H9 (cell line): Measurements from ENCODE around the gene MAPK8IP2. TPM values are rescaled to one million over a fixed set of nuclear protein-coding genes. Genes with fewer than 3 reads are reported as not detected.

Source experiments
- DNase-seq: peaks from one replicate; pipeline ENCODE4 v3.0.0-alpha.2; 2017
- H2AFZ ChIP-seq: one replicate; pipeline ENCODE4 v1.6.1; 2013; ENCODE audit warnings: mild to moderate bottlenecking, low read length, control low read depth, moderate library complexity
- H2AK5ac ChIP-seq: 2 replicates; pipeline ENCODE4 v1.6.1; 2013; ENCODE audit warnings: low read length, control low read depth, mixed read lengths; ENCODE audit not compliant: insufficient read length
- H2BK120ac ChIP-seq: one replicate; pipeline ENCODE4 v1.6.1; 2013; ENCODE audit warnings: low read depth, mild to moderate bottlenecking, low read length, control low read depth, inconsistent platforms; ENCODE audit not compliant: poor library complexity, severe bottlenecking
- H2BK12ac ChIP-seq: 2 replicates; pipeline ENCODE4 v1.6.1; 2013; ENCODE audit warnings: low read length, control low read depth, mixed read lengths, low read depth; ENCODE audit not compliant: insufficient read length
- H2BK15ac ChIP-seq: 2 replicates; pipeline ENCODE4 v1.6.1; 2013; ENCODE audit warnings: low read depth, low read length, control low read depth
- H2BK20ac ChIP-seq: one replicate; pipeline ENCODE4 v1.6.1; 2013; ENCODE audit warnings: low read depth, mild to moderate bottlenecking, low read length, control low read depth, inconsistent platforms; ENCODE audit not compliant: poor library complexity, severe bottlenecking
- H2BK5ac ChIP-seq: 2 replicates; pipeline ENCODE4 v1.6.1; 2013; ENCODE audit warnings: low read length, control low read depth, mixed read lengths; ENCODE audit not compliant: insufficient read length
- H3K14ac ChIP-seq: 2 replicates; pipeline ENCODE4 v1.6.1; 2013; ENCODE audit warnings: low read length, control low read depth; ENCODE audit not compliant: insufficient read depth
- H3K18ac ChIP-seq: 2 replicates; pipeline ENCODE4 v1.6.1; 2013; ENCODE audit warnings: low read depth, mild to moderate bottlenecking, mixed read lengths, low read length, control low read depth; ENCODE audit not compliant: insufficient read length
- H3K23ac ChIP-seq: 2 replicates; pipeline ENCODE4 v1.6.1; 2013; ENCODE audit warnings: low read length, control low read depth, mixed read lengths, low read depth; ENCODE audit not compliant: insufficient read length
- H3K23me2 ChIP-seq: 2 replicates; pipeline ENCODE4 v1.6.1; 2013; ENCODE audit warnings: low read depth, mild to moderate bottlenecking, mixed read lengths, low read length, control low read depth; ENCODE audit not compliant: insufficient read length, poor library complexity, severe bottlenecking
- H3K27ac ChIP-seq: 2 replicates; pipeline ENCODE4 v1.5.1; 2013; ENCODE audit warnings: low read length, control low read depth, mixed read lengths, low read depth; ENCODE audit not compliant: insufficient read length
- H3K27me3 ChIP-seq: 2 replicates; pipeline ENCODE4 v1.6.1; 2013; ENCODE audit warnings: low read length, control low read depth, inconsistent platforms; ENCODE audit not compliant: insufficient read depth
- H3K4ac ChIP-seq: 2 replicates; pipeline ENCODE4 v1.6.1; 2013; ENCODE audit warnings: low read depth, mild to moderate bottlenecking, control low read depth, inconsistent platforms, low read length, moderate library complexity
- H3K4me1 ChIP-seq: 2 replicates; pipeline ENCODE4 v1.6.1; 2013; ENCODE audit warnings: low read length, control low read depth, inconsistent platforms; ENCODE audit not compliant: insufficient read depth
- H3K4me2 ChIP-seq: 2 replicates; pipeline ENCODE4 v1.6.1; 2013; ENCODE audit warnings: low read length, control low read depth, mixed read lengths; ENCODE audit not compliant: insufficient read length, insufficient read depth
- H3K56ac ChIP-seq: 2 replicates; pipeline ENCODE4 v1.6.1; 2013; ENCODE audit warnings: low read depth, mild to moderate bottlenecking, mixed read lengths, low read length, control low read depth; ENCODE audit not compliant: insufficient read length
- H3K79me1 ChIP-seq: 2 replicates; pipeline ENCODE4 v1.6.1; 2013; ENCODE audit warnings: low read depth, mild to moderate bottlenecking, moderate library complexity, low read length, control low read depth, inconsistent platforms; ENCODE audit not compliant: insufficient read depth, poor library complexity, severe bottlenecking
- H3K79me2 ChIP-seq: 2 replicates; pipeline ENCODE4 v1.6.1; 2013; ENCODE audit warnings: low read length, control low read depth, inconsistent platforms; ENCODE audit not compliant: insufficient read depth
- H3K9ac ChIP-seq: 2 replicates; pipeline ENCODE4 v1.6.1; 2013; ENCODE audit warnings: low read length, control low read depth, mixed read lengths; ENCODE audit not compliant: insufficient read length; ENCODE audit errors: extremely low read depth
- H3K9me3 ChIP-seq: one replicate; pipeline ENCODE4 v1.6.1; 2013; ENCODE audit warnings: low read depth, low read length, inconsistent platforms; ENCODE audit not compliant: control insufficient read depth
- H3T11ph ChIP-seq: one replicate; pipeline ENCODE4 v1.6.1; 2013; ENCODE audit warnings: mild to moderate bottlenecking, low read length, control low read depth, inconsistent platforms
- H4K20me1 ChIP-seq: one replicate; pipeline ENCODE4 v1.6.1; 2013; ENCODE audit not compliant: control insufficient read depth, insufficient read length, insufficient read depth
- H4K5ac ChIP-seq: 2 replicates; pipeline ENCODE4 v1.6.1; 2013; ENCODE audit warnings: low read depth, mild to moderate bottlenecking, mixed read lengths, low read length, control low read depth; ENCODE audit not compliant: insufficient read length
- H4K8ac ChIP-seq: replicated peaks from 2 replicates; pipeline ENCODE4 v1.6.1; 2013; ENCODE audit warnings: low read length, control low read depth, mixed read lengths, low read depth; ENCODE audit not compliant: insufficient read length
- H4K91ac ChIP-seq: 2 replicates; pipeline ENCODE4 v1.6.1; 2013; ENCODE audit warnings: low read depth, mild to moderate bottlenecking, moderate library complexity, mixed read lengths, low read length, control low read depth; ENCODE audit not compliant: insufficient read length
- H3K27ac Mint-ChIP-seq, 3 experiments: 2 replicates in 2 of 3; 3 replicates in 1 of 3; pipeline ENCODE4 v1.8.0; 2020 to 2021; ENCODE audit warnings: mixed read lengths in 3 of 3, mild to moderate bottlenecking in 1 of 3, moderate library complexity in 1 of 3
- H3K27me3 Mint-ChIP-seq: 2 replicates; pipeline ENCODE4 v1.8.0; 2021; ENCODE audit warnings: low read depth, mild to moderate bottlenecking, moderate library complexity, mixed read lengths
- H3K36me3 Mint-ChIP-seq, 3 experiments: 2 replicates in 2 of 3; 3 replicates in 1 of 3; pipeline ENCODE4 v1.8.0; 2020 to 2021; ENCODE audit warnings: low read depth in 3 of 3, mixed read lengths in 3 of 3; ENCODE audit not compliant: insufficient read depth in 1 of 3
- H3K4me1 Mint-ChIP-seq, 2 experiments: 2 replicates each; pipeline ENCODE4 v1.8.0; 2020; ENCODE audit warnings: mixed read lengths in 2 of 2
- H3K4me3 Mint-ChIP-seq, 2 experiments: 2 replicates in 1 of 2; 3 replicates in 1 of 2; pipeline ENCODE4 v1.8.0; 2020 to 2021; ENCODE audit warnings: mild to moderate bottlenecking in 2 of 2, mixed read lengths in 2 of 2, moderate library complexity in 1 of 2
- H3K9me3 Mint-ChIP-seq, 2 experiments: 2 replicates in 1 of 2; 3 replicates in 1 of 2; pipeline ENCODE4 v1.8.0; 2020; ENCODE audit warnings: mild to moderate bottlenecking in 2 of 2, mixed read lengths in 2 of 2, moderate library complexity in 1 of 2
- CTCF ChIP-seq: fragments of 200-600 bp; sonication (generic); conservative IDR thresholded peaks from 3 replicates; pipeline ENCODE4 v1.8.0; 2021; ENCODE audit warnings: antibody characterized with exemption, mild to moderate bottlenecking
- WGBS: extraction: QIAGEN DNeasy Blood & Tissue Kit; methylation state at CpG from one replicate; pipeline ENCODE4 v1.1.7; 2013; ENCODE audit warnings: missing lambda C conversion rate, low lambda C conversion rate, mixed read lengths; ENCODE audit not compliant: insufficient read length; ENCODE audit errors: extremely low coverage; 5-methylcytosine and 5-hydroxymethylcytosine counted together
- total RNA-seq: library from RNA; stranded (reverse); gene quantifications from 2 replicates; pipeline ENCODE4 v1.2.1, GENCODE V29; 2021

MAPK8IP2 gene
- total RNA-seq, 1 experiment from 2014 or later = 5.7 TPM

GRCh38 chr22:50573491-50574382 lies 26.9 kb upstream of the MAPK8IP2 start:
- H2BK20ac ChIP-seq = no peak overlapping the region
- H3K14ac ChIP-seq = no peak overlapping the region
- Mint-ChIP-seq H3K27me3 (no peaks in the 10 kb centered on the region; the same call in 1 of the 2 replicates), H3K9me3 (no peaks in the 10 kb centered on the region), H3K4me1 (no peaks in the 10 kb centered on the region), H3K36me3 (peaks cover 13 to 79% (median 73%) of the 10 kb centered on the region in 3 experiments), H3K4me3 (no peak overlapping the region), H3K27ac (no peak overlapping the region)
- H4K20me1 ChIP-seq = no peaks in the 10 kb centered on the region
- H3K9me3 ChIP-seq = no peaks in the 10 kb centered on the region
- WGBS = no CpG with 5 or more reads among the region's 26 CpGs
- H2AFZ ChIP-seq = no peak overlapping the region
- H4K91ac ChIP-seq = no peak overlapping the region
- no peak overlapping the region for H2BK120ac ChIP-seq
- H3T11ph ChIP-seq = no peak overlapping the region
- H3K27me3 ChIP-seq = no peaks in the 10 kb centered on the region
- H3K56ac ChIP-seq = no peak overlapping the region
- no peak overlapping the region for H2AK5ac ChIP-seq
- no peaks in the 10 kb centered on the region for H3K79me2 ChIP-seq
- H2BK15ac ChIP-seq = no peak overlapping the region
- no peak overlapping the region for H2BK5ac ChIP-seq
- H3K18ac ChIP-seq = no peak overlapping the region
- no peaks in the 10 kb centered on the region for H3K23me2 ChIP-seq
- TF ChIP-seq CTCF = no peak
- H3K27ac ChIP-seq = no peak overlapping the region
- H3K79me1 ChIP-seq = no peaks in the 10 kb centered on the region
- H3K4me2 ChIP-seq = no peak overlapping the region
- no peaks in the 10 kb centered on the region for H3K4me1 ChIP-seq
- no peak overlapping the region for H2BK12ac ChIP-seq
- no peak overlapping the region for H3K4ac ChIP-seq
- no peak overlapping the region for H3K23ac ChIP-seq
- H3K9ac ChIP-seq = no peak overlapping the region
- H4K5ac ChIP-seq = no peak overlapping the region
- DNase-seq = no peak
- no peak overlapping the region for H4K8ac ChIP-seq
